DND-41 (cell line): Measurements from ENCODE around the gene NBL1.

ENCODE experiments used
- ATAC-seq: fragments of 200-7000 bp; cut with Tn5 transposase; 3 replicates; pipeline ENCODE4 v1.9.1; 2021; ENCODE audit warnings: low read depth; ENCODE audit not compliant: insufficient read depth
- DNase-seq: peaks from one replicate; pipeline ENCODE4 v3.0.0-alpha.2; 2020
- H2AFZ ChIP-seq: 2 replicates; pipeline ENCODE4 v1.6.0; 2012; ENCODE audit warnings: low read depth, low read length
- H3K27ac ChIP-seq: 2 replicates; pipeline ENCODE4 v1.5.1; 2012; ENCODE audit warnings: low read length, inconsistent platforms
- H3K27me3 ChIP-seq: fragments of 200-600 bp; sonication (generic); 2 replicates; pipeline ENCODE4 v1.6.0; 2012; ENCODE audit warnings: low read length, mild to moderate bottlenecking, inconsistent platforms; ENCODE audit not compliant: insufficient read depth, poor library complexity
- H3K36me3 ChIP-seq: 2 replicates; pipeline ENCODE4 v1.5.1; 2012; ENCODE audit warnings: low read length, inconsistent platforms; ENCODE audit not compliant: insufficient read depth
- H3K4me1 ChIP-seq: 2 replicates; pipeline ENCODE4 v1.5.1; 2012; ENCODE audit warnings: mild to moderate bottlenecking, low read length; ENCODE audit not compliant: insufficient read depth
- H3K4me2 ChIP-seq: 2 replicates; pipeline ENCODE4 v1.6.0; 2012; ENCODE audit warnings: mild to moderate bottlenecking, moderate library complexity, low read length, inconsistent platforms; ENCODE audit not compliant: insufficient read depth
- H3K4me3 ChIP-seq, 2 experiments: fragments of 200-600 bp in 1 of 2; shearing (Covaris generic) in 1 of 2; 2 replicates each; pipeline ENCODE4 v1.5.1; 2012 to 2016; ENCODE audit warnings: inconsistent platforms in 2 of 2, low read length in 2 of 2, mild to moderate bottlenecking in 2 of 2, low read depth in 1 of 2, moderate library complexity in 1 of 2
- H3K79me2 ChIP-seq: 2 replicates; pipeline ENCODE4 v1.6.0; 2012; ENCODE audit warnings: low read length, inconsistent platforms; ENCODE audit not compliant: insufficient read depth
- H3K9ac ChIP-seq: 2 replicates; pipeline ENCODE4 v1.6.0; 2012; ENCODE audit warnings: low read depth, mild to moderate bottlenecking, inconsistent platforms, low read length, moderate library complexity
- H3K9me3 ChIP-seq: 2 replicates; pipeline ENCODE4 v1.5.1; 2012; ENCODE audit warnings: low read length, moderate library complexity, mild to moderate bottlenecking, inconsistent platforms; ENCODE audit not compliant: insufficient read depth, severe bottlenecking
- H4K20me1 ChIP-seq: 2 replicates; pipeline ENCODE4 v1.6.0; 2012; ENCODE audit warnings: low read length; ENCODE audit not compliant: insufficient read depth
- CTCF ChIP-seq: IDR thresholded peaks from 2 replicates; pipeline ENCODE4 v1.5.1; 2012; ENCODE audit warnings: borderline replicate concordance, low read length, moderate library complexity, mild to moderate bottlenecking; ENCODE audit not compliant: poor library complexity, severe bottlenecking; ENCODE audit errors: extremely low read depth
- EZH2 ChIP-seq: IDR thresholded peaks from 3 replicates; pipeline ENCODE4 v1.6.1; 2012; ENCODE audit warnings: borderline replicate concordance, low read depth, mild to moderate bottlenecking, moderate library complexity, low read length, inconsistent platforms; ENCODE audit not compliant: severe bottlenecking

The NBL1 gene

GRCh38 chr1:19682257-19682656 lies 38.1 kb downstream of the NBL1 start:
- H3K4me2 ChIP-seq = no peak overlapping the region
- H2AFZ ChIP-seq = no peak overlapping the region
- H3K4me3 ChIP-seq = no peak overlapping the region
- no peak overlapping the region for H3K27ac ChIP-seq
- no peak for DNase-seq
- no peak overlapping the region for H3K9ac ChIP-seq
- no peaks in the 10 kb centered on the region for H3K79me2 ChIP-seq
- no peaks in the 10 kb centered on the region for H3K4me1 ChIP-seq
- 0 out of 2 replicates have a peak, but pooled peaks cover 5% of the 10 kb centered on the region for H4K20me1 ChIP-seq
- no peak for ATAC-seq
- no peak for TF ChIP-seq CTCF
- TF ChIP-seq EZH2 = no peak
- H3K27me3 ChIP-seq = no peaks in the 10 kb centered on the region
- no peaks in the 10 kb centered on the region for H3K36me3 ChIP-seq
- no peaks in the 10 kb centered on the region for H3K9me3 ChIP-seq

GRCh38 chr1:19682901-19683300 lies 38.8 kb downstream of the NBL1 start:
- no peaks in the 10 kb centered on the region for H3K4me1 ChIP-seq
- DNase-seq (no peak), ATAC-seq (no peak)
- H3K27ac ChIP-seq = no peak overlapping the region
- no peak overlapping the region for H3K4me3 ChIP-seq
- no peak overlapping the region for H3K4me2 ChIP-seq
- H3K9me3 ChIP-seq = no peaks in the 10 kb centered on the region
- H4K20me1 ChIP-seq = 0 out of 2 replicates have a peak, but pooled peaks cover 5% of the 10 kb centered on the region
- no peaks in the 10 kb centered on the region for H3K36me3 ChIP-seq
- no peak for TF ChIP-seq EZH2
- no peak for TF ChIP-seq CTCF
- H3K27me3 ChIP-seq = no peaks in the 10 kb centered on the region
- H3K79me2 ChIP-seq = no peaks in the 10 kb centered on the region
- H3K9ac ChIP-seq = no peak overlapping the region
- H2AFZ ChIP-seq = no peak overlapping the region

GRCh38 chr1:19683351-19683750 lies 39.2 kb downstream of the NBL1 start:
- Histone ChIP-seq H3K9me3 (no peaks in the 10 kb centered on the region), H3K4me3 (no peak overlapping the region), H2AFZ (no peak overlapping the region), H3K4me1 (no peaks in the 10 kb centered on the region), H3K79me2 (no peaks in the 10 kb centered on the region), H3K27ac (no peak overlapping the region), H3K9ac (no peak overlapping the region), H4K20me1 (0 out of 2 replicates have a peak, but pooled peaks cover 5% of the 10 kb centered on the region), H3K27me3 (no peaks in the 10 kb centered on the region), H3K36me3 (no peaks in the 10 kb centered on the region), H3K4me2 (no peak overlapping the region)
- no peak for DNase-seq
- ATAC-seq = no peak
- TF ChIP-seq CTCF = no peak
- TF ChIP-seq EZH2 = no peak

GRCh38 chr1:19684677-19685076 lies 40.6 kb downstream of the NBL1 start:
- TF ChIP-seq CTCF (no peak), EZH2 (no peak)
- no peaks in the 10 kb centered on the region for H3K79me2 ChIP-seq
- H3K4me3 ChIP-seq = no peak overlapping the region
- no peak overlapping the region for H3K4me2 ChIP-seq
- peaks cover 4% of the 10 kb centered on the region for H3K9me3 ChIP-seq
- no peak overlapping the region for H2AFZ ChIP-seq
- H4K20me1 ChIP-seq = 0 out of 2 replicates have a peak, but pooled peaks cover 5% of the 10 kb centered on the region
- no peak overlapping the region for H3K9ac ChIP-seq
- DNase-seq (no peak), ATAC-seq (no peak)
- H3K27me3 ChIP-seq = no peaks in the 10 kb centered on the region
- H3K27ac ChIP-seq = no peak overlapping the region
- H3K36me3 ChIP-seq = no peaks in the 10 kb centered on the region
- H3K4me1 ChIP-seq = no peaks in the 10 kb centered on the region
